ENCODE data around the gene ADNP2.

Gene ADNP2

GRCh38 chr18:80107426-80107825 is 1.6 kb upstream of the ADNP2 start:
- no peak for DNase-seq (ENCODE audit: low read depth in 2 of 2)

GRCh38 chr18:80108121-80108536 is 933 bp upstream of the ADNP2 start:
- DNase-seq (ENCODE audit: low read depth in 2 of 2): no peak

GRCh38 chr18:80109676-80110078 is 615 bp downstream of the ADNP2 start:
- DNase-seq (ENCODE audit: low read depth in 2 of 2): no peak

GRCh38 chr18:80112624-80113248 is 3.7 kb downstream of the ADNP2 start:
- DNase-seq (ENCODE audit: low read depth in 2 of 2): no peak

GRCh38 chr18:80115035-80115434 is 6.0 kb downstream of the ADNP2 start:
- DNase-seq (ENCODE audit: low read depth in 2 of 2): no peak

GRCh38 chr18:80119111-80119510 is 10.0 kb downstream of the ADNP2 start:
- DNase-seq (ENCODE audit: low read depth in 2 of 2): no peak

- no peak for DNase-seq (ENCODE audit: low read depth in 2 of 2)
Observed at GRCh38 chr18:80120932-80121331, 11.9 kb downstream of the ADNP2 start.

- DNase-seq (ENCODE audit: low read depth in 2 of 2): no peak
Observed at GRCh38 chr18:80124131-80124530, 15.1 kb downstream of the ADNP2 start.

GRCh38 chr18:80126797-80127196 is 17.7 kb downstream of the ADNP2 start:
- peak in 1 of 2 donors; percentile 17 for DNase-seq (ENCODE audit: low read depth in 2 of 2)

- DNase-seq (ENCODE audit: low read depth in 2 of 2): no peak
Observed at GRCh38 chr18:80127635-80128034, 18.6 kb downstream of the ADNP2 start.

- DNase-seq (ENCODE audit: low read depth in 2 of 2): no peak
Observed at GRCh38 chr18:80129672-80130367, 20.8 kb downstream of the ADNP2 start.

- DNase-seq (ENCODE audit: low read depth in 2 of 2): no peak
Observed at GRCh38 chr18:80130555-80130954, 21.5 kb downstream of the ADNP2 start.

- DNase-seq (ENCODE audit: low read depth in 2 of 2): no peak
Observed at GRCh38 chr18:80132180-80132812, 23.2 kb downstream of the ADNP2 start.

- no peak for DNase-seq (ENCODE audit: low read depth in 2 of 2)
Observed at GRCh38 chr18:80133124-80133523, 24.1 kb downstream of the ADNP2 start.

GRCh38 chr18:80135136-80135535 is 26.1 kb downstream of the ADNP2 start:
- DNase-seq (ENCODE audit: low read depth in 2 of 2): no peak

GRCh38 chr18:80136679-80137078 is 27.6 kb downstream of the ADNP2 start:
- no peak for DNase-seq (ENCODE audit: low read depth in 2 of 2)

GRCh38 chr18:80137137-80137536 is 28.1 kb downstream of the ADNP2 start:
- DNase-seq (ENCODE audit: low read depth in 2 of 2): no peak

GRCh38 chr18:80137976-80138375 is 28.9 kb downstream of the ADNP2 start:
- no peak for DNase-seq (ENCODE audit: low read depth in 2 of 2)

GRCh38 chr18:80140455-80140985 is 31.5 kb downstream of the ADNP2 start:
- DNase-seq (ENCODE audit: low read depth in 2 of 2): no peak

GRCh38 chr18:80143881-80144280 is 34.8 kb downstream of the ADNP2 start:
- no peak for DNase-seq (ENCODE audit: low read depth in 2 of 2)

- no peak for DNase-seq (ENCODE audit: low read depth in 2 of 2)
Observed at GRCh38 chr18:80145196-80145804, 36.2 kb downstream of the ADNP2 start.

GRCh38 chr18:80147037-80147417 is 38.0 kb downstream of the ADNP2 start:
- DNase-seq (ENCODE audit: low read depth in 2 of 2): no peak
